WTC11 (cell line): ENCODE results near the gene FAM131C. TPM values are rescaled to one million over a fixed set of nuclear protein-coding genes. Genes with fewer than 3 reads are reported as not detected.
"Not testable (repeated sequence)": the region's sequence is repeated elsewhere in the genome, so short reads cannot be mapped to it uniquely, and the experiment has no call there.

Experiments used
- ATAC-seq: fragments of 200-7000 bp; cut with Tn5 transposase; 2 replicates; pipeline ENCODE4 v1.10.0; 2021; ENCODE audit warnings: mild to moderate bottlenecking, moderate library complexity
- CTCF ChIA-PET: fragments of 300-600 bp; sonication (Branson Sonifier 250); formaldehyde crosslinking; loops from one replicate; lab custom pipeline; 2021; ENCODE audit warnings: antibody characterized with exemption; lab: Charles Lee
- POLR2A ChIA-PET: fragments of 350-600 bp; sonication (Branson Sonifier 250); formaldehyde crosslinking; loops from one replicate; lab custom pipeline; 2021; ENCODE audit warnings: antibody characterized with exemption; lab: Charles Lee
- DNase-seq: peaks from one replicate; pipeline ENCODE4 v3.0.0; 2021; ENCODE audit warnings: low spot score
- H3K27ac Mint-ChIP-seq: 2 replicates; pipeline ENCODE4 v1.8.0; 2021; ENCODE audit warnings: mixed read lengths
- H3K27me3 Mint-ChIP-seq: 2 replicates; pipeline ENCODE4 v1.8.0; 2021; ENCODE audit warnings: low read depth, mild to moderate bottlenecking, moderate library complexity, mixed read lengths
- H3K36me3 Mint-ChIP-seq: 2 replicates; pipeline ENCODE4 v1.8.0; 2021; ENCODE audit warnings: mixed read lengths
- H3K4me1 Mint-ChIP-seq: 2 replicates; pipeline ENCODE4 v1.8.0; 2022; ENCODE audit warnings: mixed read lengths
- H3K4me3 Mint-ChIP-seq: 2 replicates; pipeline ENCODE4 v1.8.0; 2021; ENCODE audit warnings: mild to moderate bottlenecking, moderate library complexity, mixed read lengths
- H3K9me3 Mint-ChIP-seq: 2 replicates; pipeline ENCODE4 v1.8.0; 2021; ENCODE audit warnings: mixed read lengths
- ATF2 ChIP-seq: sonication (generic); formaldehyde crosslinking; IDR thresholded peaks from 2 replicates; pipeline ENCODE4 v1.8.1; 2022; ENCODE audit warnings: low read depth, missing genetic modification reagents, borderline replicate concordance
- ATF6 ChIP-seq: sonication (generic); formaldehyde crosslinking; IDR thresholded peaks from 2 replicates; pipeline ENCODE4 v1.8.1; 2023; ENCODE audit warnings: mild to moderate bottlenecking, missing genetic modification reagents
- CREM ChIP-seq: sonication (generic); formaldehyde crosslinking; IDR thresholded peaks from 2 replicates; pipeline ENCODE4 v1.8.1; 2022; ENCODE audit warnings: mild to moderate bottlenecking, missing genetic modification reagents, moderate library complexity
- E2F4 ChIP-seq: sonication (generic); formaldehyde crosslinking; IDR thresholded peaks from 2 replicates; pipeline ENCODE4 v1.8.1; 2022; ENCODE audit warnings: low read depth, mild to moderate bottlenecking, moderate library complexity, missing genetic modification reagents, borderline replicate concordance
- EMX1 ChIP-seq: fragments of 250-450 bp; sonication (Bioruptor Pico); IDR thresholded peaks from 2 replicates; pipeline ENCODE4 v1.8.0; 2021; ENCODE audit warnings: mild to moderate bottlenecking
- ERG ChIP-seq: fragments of 250-450 bp; sonication (Bioruptor Pico); IDR thresholded peaks from 2 replicates; pipeline ENCODE4 v1.8.0; 2021; ENCODE audit warnings: mild to moderate bottlenecking
- FOXP4 ChIP-seq: sonication (generic); formaldehyde crosslinking; IDR thresholded peaks from 2 replicates; pipeline ENCODE4 v1.8.0; 2022; ENCODE audit warnings: mild to moderate bottlenecking, missing genetic modification reagents
- JUN ChIP-seq: sonication (generic); formaldehyde crosslinking; IDR thresholded peaks from 2 replicates; pipeline ENCODE4 v1.8.0; 2023; ENCODE audit warnings: mild to moderate bottlenecking, missing genetic modification reagents
- MYBL2 ChIP-seq: sonication (generic); formaldehyde crosslinking; IDR thresholded peaks from 2 replicates; pipeline ENCODE4 v1.8.1; 2023; ENCODE audit warnings: mild to moderate bottlenecking, moderate library complexity, missing genetic modification reagents
- NFATC4 ChIP-seq: fragments of 250-450 bp; sonication (Bioruptor Pico); IDR thresholded peaks from 2 replicates; pipeline ENCODE4 v1.9.0; 2021; ENCODE audit warnings: mild to moderate bottlenecking
- NFE2L1 ChIP-seq: sonication (generic); formaldehyde crosslinking; IDR thresholded peaks from 2 replicates; pipeline ENCODE4 v1.8.1; 2023; ENCODE audit warnings: missing genetic modification reagents
- NR2C2 ChIP-seq: sonication (generic); formaldehyde crosslinking; IDR thresholded peaks from 2 replicates; pipeline ENCODE4 v1.8.0; 2022; ENCODE audit warnings: mild to moderate bottlenecking, missing genetic modification reagents
- PRDM15 ChIP-seq: sonication (generic); formaldehyde crosslinking; IDR thresholded peaks from 2 replicates; pipeline ENCODE4 v1.8.0; 2022; ENCODE audit warnings: missing genetic modification reagents
- STAT6 ChIP-seq: sonication (generic); formaldehyde crosslinking; conservative IDR thresholded peaks from 2 replicates; pipeline ENCODE4 v1.8.1; 2023; ENCODE audit warnings: mild to moderate bottlenecking, low read depth, missing genetic modification reagents, moderate library complexity
- TCF7 ChIP-seq: sonication (generic); formaldehyde crosslinking; IDR thresholded peaks from 2 replicates; pipeline ENCODE4 v1.8.0; 2022; ENCODE audit warnings: mild to moderate bottlenecking, low read depth, missing genetic modification reagents, moderate library complexity
- TEAD1 ChIP-seq: sonication (generic); formaldehyde crosslinking; IDR thresholded peaks from 2 replicates; pipeline ENCODE4 v1.8.0; 2022; ENCODE audit warnings: mild to moderate bottlenecking, missing genetic modification reagents
- ZNF263 ChIP-seq: sonication (generic); formaldehyde crosslinking; IDR thresholded peaks from 2 replicates; pipeline ENCODE4 v1.8.1; 2022; ENCODE audit warnings: low read depth, mild to moderate bottlenecking, moderate library complexity, missing genetic modification reagents
- ZNF281 ChIP-seq: sonication (generic); formaldehyde crosslinking; IDR thresholded peaks from 2 replicates; pipeline ENCODE4 v1.8.0; 2023; ENCODE audit warnings: mild to moderate bottlenecking, missing genetic modification reagents
- ZNF416 ChIP-seq: fragments of 250-450 bp; sonication (Bioruptor Pico); IDR thresholded peaks from 2 replicates; pipeline ENCODE4 v1.9.0; 2021; ENCODE audit warnings: mild to moderate bottlenecking, inconsistent platforms
- total RNA-seq: library from RNA; stranded (reverse); gene quantifications from 3 replicates; pipeline ENCODE4 v1.2.3, GENCODE V29; 2021

The FAM131C gene
- total RNA-seq, 1 experiment from 2014 or later, result 1.4 TPM

- H3K27ac Mint-ChIP-seq, result no peak overlapping the region
- H3K4me3 Mint-ChIP-seq, result no peak overlapping the region
- no peaks in the 10 kb centered on the region for H3K4me1 Mint-ChIP-seq
- POLR2A ChIA-PET, result no interaction called here
- no peak for TF ChIP-seq E2F4
- TF ChIP-seq NFE2L1 (CRISPR knock-in tag), result no peak
- no peak for TF ChIP-seq ZNF281 (CRISPR knock-in tag)
- no peak for TF ChIP-seq ZNF416 (CRISPR knock-in tag)
- TF ChIP-seq PRDM15 (CRISPR knock-in tag), result no peak
- TF ChIP-seq ZNF263, result no peak
- no peak for TF ChIP-seq ATF2
- TF ChIP-seq FOXP4 (CRISPR knock-in tag), result no peak
- TF ChIP-seq TCF7 (CRISPR knock-in tag), result no peak
- TF ChIP-seq NR2C2 (CRISPR knock-in tag), result no peak
- no peak for TF ChIP-seq JUN (CRISPR knock-in tag)
- TF ChIP-seq TEAD1 (CRISPR knock-in tag), result no peak
- TF ChIP-seq STAT6 (CRISPR knock-in tag), result no peak
- no peak for TF ChIP-seq NFATC4
- no peak for TF ChIP-seq EMX1 (CRISPR knock-in tag)
- TF ChIP-seq MYBL2 (CRISPR knock-in tag), result no peak
- TF ChIP-seq CREM (CRISPR knock-in tag), result no peak
- TF ChIP-seq ERG (CRISPR knock-in tag), result no peak
- no peak for TF ChIP-seq ATF6
- ATAC-seq (no peak; the same call in 1 of the 2 replicates), DNase-seq (no peak)
- H3K27me3 Mint-ChIP-seq, result no peaks in the 10 kb centered on the region
- CTCF ChIA-PET, result interaction anchor here (0.6 to 1.5 kb wide), 2 partner anchors 17 to 144 kb away, joined by 3 to 4 read pairs; no protein-coding TSS in a partner anchor
- no peaks in the 10 kb centered on the region for H3K9me3 Mint-ChIP-seq
- H3K36me3 Mint-ChIP-seq, result no peaks in the 10 kb centered on the region
Observed at GRCh38 chr1:16038620-16038912, 34.9 kb downstream of the FAM131C start.

GRCh38 chr1:16036461-16036860, 37.0 kb downstream of the FAM131C start:
- DNase-seq, ATAC-seq, H3K27me3 Mint-ChIP-seq, H3K4me3 Mint-ChIP-seq, H3K36me3 Mint-ChIP-seq, H3K27ac Mint-ChIP-seq, H3K9me3 Mint-ChIP-seq, POLR2A ChIA-PET, H3K4me1 Mint-ChIP-seq: not testable (repeated sequence)
- CTCF ChIA-PET, result interaction anchor here (1.7 kb wide), 1 partner anchor 10 kb away, joined by 7 read pairs; no protein-coding TSS in a partner anchor
